PC-9 (cell line): ENCODE measurements around the gene SLC22A23.

Experiments
- EZH2 ChIP-seq: fragments of 200-600 bp; sonication (generic); IDR thresholded peaks from 2 replicates; pipeline ENCODE4 v1.8.0; 2017; ENCODE audit warnings: antibody characterized with exemption, low read depth
- TF ChIP-seq, protein P1 (sequence below): fragments of 200-600 bp; sonication (generic); conservative IDR thresholded peaks from 2 replicates; pipeline ENCODE4 v1.6.1; 2017; ENCODE audit warnings: mixed run types, antibody characterized with exemption, mild to moderate bottlenecking, moderate library complexity

- TF ChIP-seq, protein P1, sequence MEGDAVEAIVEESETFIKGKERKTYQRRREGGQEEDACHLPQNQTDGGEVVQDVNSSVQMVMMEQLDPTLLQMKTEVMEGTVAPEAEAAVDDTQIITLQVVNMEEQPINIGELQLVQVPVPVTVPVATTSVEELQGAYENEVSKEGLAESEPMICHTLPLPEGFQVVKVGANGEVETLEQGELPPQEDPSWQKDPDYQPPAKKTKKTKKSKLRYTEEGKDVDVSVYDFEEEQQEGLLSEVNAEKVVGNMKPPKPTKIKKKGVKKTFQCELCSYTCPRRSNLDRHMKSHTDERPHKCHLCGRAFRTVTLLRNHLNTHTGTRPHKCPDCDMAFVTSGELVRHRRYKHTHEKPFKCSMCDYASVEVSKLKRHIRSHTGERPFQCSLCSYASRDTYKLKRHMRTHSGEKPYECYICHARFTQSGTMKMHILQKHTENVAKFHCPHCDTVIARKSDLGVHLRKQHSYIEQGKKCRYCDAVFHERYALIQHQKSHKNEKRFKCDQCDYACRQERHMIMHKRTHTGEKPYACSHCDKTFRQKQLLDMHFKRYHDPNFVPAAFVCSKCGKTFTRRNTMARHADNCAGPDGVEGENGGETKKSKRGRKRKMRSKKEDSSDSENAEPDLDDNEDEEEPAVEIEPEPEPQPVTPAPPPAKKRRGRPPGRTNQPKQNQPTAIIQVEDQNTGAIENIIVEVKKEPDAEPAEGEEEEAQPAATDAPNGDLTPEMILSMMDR: no peak
- no peak for TF ChIP-seq EZH2
Observed at GRCh38 chr6:3471286-3471685, 14.4 kb upstream of the SLC22A23 start.
